ENCODE data around the gene PPP6R3.

- TF ChIP-seq CTCF (IDR thresholded peaks at IDR 0.05; ENCODE audit: poor library complexity) (no peak), EZH2 (IDR thresholded peaks at IDR 0.05; ENCODE audit: borderline replicate concordance) (no peak), EZH2phosphoT487 (IDR thresholded peaks at IDR 0.05; ENCODE audit: low read depth, severe bottlenecking, unreplicated experiment) (no peak)
Measured at GRCh38 chr11:68431984-68432645, 28.4 kb upstream of the PPP6R3 start.
